ENCODE data around the gene PLA2G2A. TPM values are rescaled to one million over a fixed set of nuclear protein-coding genes. Genes with fewer than 3 reads are reported as not detected.

PLA2G2A gene
- total and polyA plus RNA-seq, 9 of the 15 experiments (the other 6 are each of a cell fraction or from before 2014, with no cell fraction given) = not detected

DNA sequence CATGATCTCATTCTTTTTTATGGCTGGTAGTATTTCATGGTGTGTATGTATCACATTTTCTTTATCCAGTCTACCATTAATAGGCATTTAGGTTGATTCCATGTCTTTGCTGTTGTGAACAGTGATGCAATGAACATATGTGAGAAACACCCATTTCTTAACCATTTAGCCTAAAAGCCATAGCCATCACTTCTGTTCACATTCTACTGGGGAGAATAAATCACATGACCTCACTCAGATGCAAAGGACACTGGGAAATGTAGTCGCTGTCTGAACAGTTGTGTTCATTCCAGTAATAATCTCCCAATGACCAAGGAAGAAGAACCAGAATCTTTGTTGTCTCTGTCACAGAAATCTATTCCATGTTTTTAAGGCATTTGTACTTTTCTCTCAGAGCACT, 40.9 kb downstream of the PLA2G2A start (continued):
- TF ChIP-seq, protein P1, sequence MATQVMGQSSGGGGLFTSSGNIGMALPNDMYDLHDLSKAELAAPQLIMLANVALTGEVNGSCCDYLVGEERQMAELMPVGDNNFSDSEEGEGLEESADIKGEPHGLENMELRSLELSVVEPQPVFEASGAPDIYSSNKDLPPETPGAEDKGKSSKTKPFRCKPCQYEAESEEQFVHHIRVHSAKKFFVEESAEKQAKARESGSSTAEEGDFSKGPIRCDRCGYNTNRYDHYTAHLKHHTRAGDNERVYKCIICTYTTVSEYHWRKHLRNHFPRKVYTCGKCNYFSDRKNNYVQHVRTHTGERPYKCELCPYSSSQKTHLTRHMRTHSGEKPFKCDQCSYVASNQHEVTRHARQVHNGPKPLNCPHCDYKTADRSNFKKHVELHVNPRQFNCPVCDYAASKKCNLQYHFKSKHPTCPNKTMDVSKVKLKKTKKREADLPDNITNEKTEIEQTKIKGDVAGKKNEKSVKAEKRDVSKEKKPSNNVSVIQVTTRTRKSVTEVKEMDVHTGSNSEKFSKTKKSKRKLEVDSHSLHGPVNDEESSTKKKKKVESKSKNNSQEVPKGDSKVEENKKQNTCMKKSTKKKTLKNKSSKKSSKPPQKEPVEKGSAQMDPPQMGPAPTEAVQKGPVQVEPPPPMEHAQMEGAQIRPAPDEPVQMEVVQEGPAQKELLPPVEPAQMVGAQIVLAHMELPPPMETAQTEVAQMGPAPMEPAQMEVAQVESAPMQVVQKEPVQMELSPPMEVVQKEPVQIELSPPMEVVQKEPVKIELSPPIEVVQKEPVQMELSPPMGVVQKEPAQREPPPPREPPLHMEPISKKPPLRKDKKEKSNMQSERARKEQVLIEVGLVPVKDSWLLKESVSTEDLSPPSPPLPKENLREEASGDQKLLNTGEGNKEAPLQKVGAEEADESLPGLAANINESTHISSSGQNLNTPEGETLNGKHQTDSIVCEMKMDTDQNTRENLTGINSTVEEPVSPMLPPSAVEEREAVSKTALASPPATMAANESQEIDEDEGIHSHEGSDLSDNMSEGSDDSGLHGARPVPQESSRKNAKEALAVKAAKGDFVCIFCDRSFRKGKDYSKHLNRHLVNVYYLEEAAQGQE (IDR thresholded peaks at IDR 0.05; ENCODE audit: borderline replicate concordance) = 0 out of 2 replicates have a peak, but pooled peaks have one; percentile 15
- TF ChIP-seq, protein P1 (CRISPR knock-in tag; IDR thresholded peaks at IDR 0.05; ENCODE audit: low read depth) = no peak
- TF ChIP-seq, protein P2, sequence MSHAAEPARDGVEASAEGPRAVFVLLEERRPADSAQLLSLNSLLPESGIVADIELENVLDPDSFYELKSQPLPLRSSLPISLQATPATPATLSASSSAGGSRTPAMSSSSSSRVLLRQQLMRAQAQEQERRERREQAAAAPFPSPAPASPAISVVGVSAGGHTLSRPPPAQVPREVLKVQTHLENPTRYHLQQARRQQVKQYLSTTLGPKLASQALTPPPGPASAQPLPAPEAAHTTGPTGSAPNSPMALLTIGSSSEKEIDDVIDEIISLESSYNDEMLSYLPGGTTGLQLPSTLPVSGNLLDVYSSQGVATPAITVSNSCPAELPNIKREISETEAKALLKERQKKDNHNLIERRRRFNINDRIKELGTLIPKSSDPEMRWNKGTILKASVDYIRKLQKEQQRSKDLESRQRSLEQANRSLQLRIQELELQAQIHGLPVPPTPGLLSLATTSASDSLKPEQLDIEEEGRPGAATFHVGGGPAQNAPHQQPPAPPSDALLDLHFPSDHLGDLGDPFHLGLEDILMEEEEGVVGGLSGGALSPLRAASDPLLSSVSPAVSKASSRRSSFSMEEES (CRISPR knock-in tag; IDR thresholded peaks at IDR 0.05) = peak; percentile 87
- TF ChIP-seq, protein P3, sequence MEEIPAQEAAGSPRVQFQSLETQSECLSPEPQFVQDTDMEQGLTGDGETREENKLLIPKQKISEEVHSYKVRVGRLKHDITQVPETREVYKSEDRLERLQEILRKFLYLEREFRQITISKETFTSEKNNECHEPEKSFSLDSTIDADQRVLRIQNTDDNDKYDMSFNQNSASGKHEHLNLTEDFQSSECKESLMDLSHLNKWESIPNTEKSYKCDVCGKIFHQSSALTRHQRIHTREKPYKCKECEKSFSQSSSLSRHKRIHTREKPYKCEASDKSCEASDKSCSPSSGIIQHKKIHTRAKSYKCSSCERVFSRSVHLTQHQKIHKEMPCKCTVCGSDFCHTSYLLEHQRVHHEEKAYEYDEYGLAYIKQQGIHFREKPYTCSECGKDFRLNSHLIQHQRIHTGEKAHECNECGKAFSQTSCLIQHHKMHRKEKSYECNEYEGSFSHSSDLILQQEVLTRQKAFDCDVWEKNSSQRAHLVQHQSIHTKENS (CRISPR knock-in tag; IDR thresholded peaks at IDR 0.05) = no peak
- TF ChIP-seq TOE1 (IDR thresholded peaks at IDR 0.05; ENCODE audit: borderline replicate concordance) = peak; percentile 89
- no peak for TF ChIP-seq TOE1 (CRISPR knock-in tag; IDR thresholded peaks at IDR 0.05; ENCODE audit: borderline replicate concordance, low read depth)
- TF ChIP-seq, protein P4, sequence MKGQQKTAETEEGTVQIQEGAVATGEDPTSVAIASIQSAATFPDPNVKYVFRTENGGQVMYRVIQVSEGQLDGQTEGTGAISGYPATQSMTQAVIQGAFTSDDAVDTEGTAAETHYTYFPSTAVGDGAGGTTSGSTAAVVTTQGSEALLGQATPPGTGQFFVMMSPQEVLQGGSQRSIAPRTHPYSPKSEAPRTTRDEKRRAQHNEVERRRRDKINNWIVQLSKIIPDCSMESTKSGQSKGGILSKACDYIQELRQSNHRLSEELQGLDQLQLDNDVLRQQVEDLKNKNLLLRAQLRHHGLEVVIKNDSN (CRISPR knock-in tag; IDR thresholded peaks at IDR 0.05) = peak; percentile 19; the same call in 1 of the 2 replicates
- TF ChIP-seq ZNF143 (CRISPR knock-in tag; IDR thresholded peaks at IDR 0.05) = peak; percentile 67
- TF ChIP-seq, protein P5, sequence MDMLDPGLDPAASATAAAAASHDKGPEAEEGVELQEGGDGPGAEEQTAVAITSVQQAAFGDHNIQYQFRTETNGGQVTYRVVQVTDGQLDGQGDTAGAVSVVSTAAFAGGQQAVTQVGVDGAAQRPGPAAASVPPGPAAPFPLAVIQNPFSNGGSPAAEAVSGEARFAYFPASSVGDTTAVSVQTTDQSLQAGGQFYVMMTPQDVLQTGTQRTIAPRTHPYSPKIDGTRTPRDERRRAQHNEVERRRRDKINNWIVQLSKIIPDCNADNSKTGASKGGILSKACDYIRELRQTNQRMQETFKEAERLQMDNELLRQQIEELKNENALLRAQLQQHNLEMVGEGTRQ (CRISPR knock-in tag; IDR thresholded peaks at IDR 0.05) = peak; percentile 76
- TF ChIP-seq SIX5 (IDR thresholded peaks at IDR 0.05; ENCODE audit: borderline replicate concordance in 1 of 2, insufficient read depth in 1 of 2, low read depth in 1 of 2, low read length in 2 of 2) = peak; percentile 37 to 43; a peak in 2 of 4 replicates
